NT2/D1 (cell line): ENCODE measurements around the gene BCL3.
"Not testable (repeated sequence)": the region's sequence is repeated elsewhere in the genome, so short reads cannot be mapped to it uniquely, and the experiment has no call there.

Experiments used
- SUZ12 ChIP-seq: IDR thresholded peaks from 2 replicates; pipeline ENCODE4 v1.6.1; 2011; ENCODE audit not compliant: insufficient read length, insufficient read depth; ENCODE audit errors: extremely low read depth
- YY1 ChIP-seq: IDR thresholded peaks from 2 replicates; pipeline ENCODE4 v1.6.1; 2011; ENCODE audit not compliant: insufficient read length, insufficient read depth
- ZNF274 ChIP-seq: IDR thresholded peaks from 2 replicates; pipeline ENCODE4 v1.6.1; 2011; ENCODE audit warnings: mild to moderate bottlenecking, low read depth, low read length

DNA sequence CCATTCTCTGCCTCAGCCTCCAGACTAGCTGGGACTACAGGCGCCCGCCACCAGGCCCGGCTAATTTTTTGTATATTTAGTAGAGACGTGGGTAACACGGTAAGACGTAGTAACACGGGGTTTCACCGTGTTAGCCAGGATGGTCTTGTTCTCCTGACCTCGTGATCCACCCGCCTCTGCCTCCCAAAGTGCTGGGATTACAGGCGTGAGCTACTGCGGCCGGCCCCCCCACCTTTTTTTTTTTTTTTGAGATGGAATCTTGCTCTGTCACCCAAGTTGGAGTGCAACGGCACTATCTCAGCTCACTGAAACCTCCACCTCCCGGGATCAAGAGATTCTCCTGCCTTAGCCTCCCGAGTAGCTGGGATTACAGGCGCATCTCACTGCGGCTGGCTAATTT is 23.6 kb downstream of the BCL3 start:
- TF ChIP-seq ZNF274, YY1, SUZ12: not testable (repeated sequence)
